Uterus (tissue), 4 donors: ENCODE results near the gene ATXN7L1. TPM values are rescaled to one million over a fixed set of nuclear protein-coding genes. Genes with fewer than 3 reads are reported as not detected.

Source experiments
- DNase-seq, 2 donors: peaks; one replicate each; pipeline ENCODE4 v3.0.0-alpha.2; 2019 to 2020
- H3K27ac ChIP-seq, 2 donors: fragments of 200-600 bp; sonication (generic); 1 replicate in 1 of 2; 2 replicates in 1 of 2; pipeline ENCODE4 v1.5.1; 2016 to 2018
- H3K27me3 ChIP-seq, 2 donors: fragments of 200-600 bp; sonication (generic); one replicate each; pipeline ENCODE4 v1.5.1; 2018 to 2019; ENCODE audit warnings: control low read depth in 1 of 2
- H3K36me3 ChIP-seq, 2 donors: fragments of 200-600 bp; sonication (generic); one replicate each; pipeline ENCODE4 v1.5.1; 2019; ENCODE audit warnings: control low read depth in 1 of 2
- H3K4me1 ChIP-seq, 2 donors: fragments of 200-600 bp; sonication (generic); one replicate each; pipeline ENCODE4 v1.5.1; 2018 to 2019; ENCODE audit warnings: control low read depth in 1 of 2
- H3K4me3 ChIP-seq, 2 donors: fragments of 200-600 bp; sonication (generic); 1 replicate in 1 of 2; 2 replicates in 1 of 2; pipeline ENCODE4 v1.5.1; 2018 to 2019; ENCODE audit warnings: mild to moderate bottlenecking in 1 of 2
- H3K9me3 ChIP-seq, 2 donors: fragments of 200-600 bp; sonication (generic); one replicate each; pipeline ENCODE4 v1.5.1; 2019; ENCODE audit warnings: control low read depth in 1 of 2
- CTCF ChIP-seq, 4 experiments: fragments of 200-600 bp in 2 of 4; fragments of 450-650 bp in 2 of 4; sonication (generic) in 2 of 4; IDR thresholded peaks; one replicate each; pipeline ENCODE4 v1.5.1; 2016 to 2019; ENCODE audit warnings: antibody characterized with exemption in 4 of 4, mild to moderate bottlenecking in 2 of 4, moderate library complexity in 1 of 4
- POLR2A ChIP-seq, 2 donors: fragments of 450-650 bp; IDR thresholded peaks; one replicate each; pipeline ENCODE4 v1.6.1; 2016; ENCODE audit warnings: antibody characterized with exemption in 2 of 2, mild to moderate bottlenecking in 1 of 2, moderate library complexity in 1 of 2
- intact Hi-C: fragments of 100-400 bp; cut with DNase I; formaldehyde crosslinking; loops from one replicate; pipeline ENCODE4 v1.15.1; 2023; ENCODE audit warnings: low total_unique reads
- total RNA-seq, 4 donors: library from RNA; depleted of rRNA in 3 of 4; stranded (reverse); fragments of >200 nt in 3 of 4; gene quantifications; one replicate each; pipeline versions ENCODE4 v1.1.0 to v1.2.4, GENCODE V29; 2014 to 2023
- donor health status: DM: yes; HTN: yes; CAD: no.

ATXN7L1 gene
- total RNA-seq, 4 donors from 2014 or later, result 4.4 to 22.4 (median 11.0) TPM

GRCh38 chr7:105876964-105877601 is 684 bp upstream of the ATXN7L1 start:
- Histone ChIP-seq H3K9me3 (no peaks in the 10 kb centered on the region), H3K36me3 (no peaks in the 10 kb centered on the region), H3K27me3 (no peaks in the 10 kb centered on the region), H3K27ac (peak overlapping the region; percentile 73 to 74), H3K4me3 (peak overlapping the region; percentile 63 to 64), H3K4me1 (no peaks in the 10 kb centered on the region)
- DNase-seq, result peak; percentile 39 to 44
- no peak for TF ChIP-seq POLR2A (IDR thresholded peaks at IDR 0.05)
- no peak for TF ChIP-seq CTCF (IDR thresholded peaks at IDR 0.05)
- intact Hi-C loops, result no loop called here

- intact Hi-C loops, result no loop called here
- no peak for DNase-seq
- Histone ChIP-seq H3K9me3 (no peaks in the 10 kb centered on the region), H3K36me3 (no peaks in the 10 kb centered on the region), H3K27me3 (no peaks in the 10 kb centered on the region), H3K4me3 (peak overlapping the region; percentile 69 to 74), H3K4me1 (no peaks in the 10 kb centered on the region), H3K27ac (peak overlapping the region; percentile 84 to 87)
- TF ChIP-seq POLR2A (IDR thresholded peaks at IDR 0.05), result no peak
- no peak for TF ChIP-seq CTCF (IDR thresholded peaks at IDR 0.05)
Measured at GRCh38 chr7:105875505-105875904, 894 bp downstream of the ATXN7L1 start.

GRCh38 chr7:105874055-105874454 is 2.3 kb downstream of the ATXN7L1 start:
- Histone ChIP-seq H3K4me1 (no peaks in the 10 kb centered on the region), H3K4me3 (no peak overlapping the region), H3K27ac (no peak overlapping the region), H3K27me3 (no peaks in the 10 kb centered on the region), H3K36me3 (no peaks in the 10 kb centered on the region), H3K9me3 (no peaks in the 10 kb centered on the region)
- no peak for DNase-seq
- intact Hi-C loops, result no loop called here
- no peak for TF ChIP-seq POLR2A (IDR thresholded peaks at IDR 0.05)
- no peak for TF ChIP-seq CTCF (IDR thresholded peaks at IDR 0.05)

GRCh38 chr7:105872491-105872890 is 3.9 kb downstream of the ATXN7L1 start:
- H3K27ac ChIP-seq, result no peak overlapping the region
- no peaks in the 10 kb centered on the region for H3K36me3 ChIP-seq
- no peak for DNase-seq
- no peaks in the 10 kb centered on the region for H3K4me1 ChIP-seq
- H3K4me3 ChIP-seq, result no peak overlapping the region
- no peaks in the 10 kb centered on the region for H3K9me3 ChIP-seq
- intact Hi-C loops, result no loop called here
- TF ChIP-seq POLR2A (IDR thresholded peaks at IDR 0.05), result no peak
- TF ChIP-seq CTCF (IDR thresholded peaks at IDR 0.05), result no peak
- H3K27me3 ChIP-seq, result no peaks in the 10 kb centered on the region

- no peak for TF ChIP-seq CTCF (IDR thresholded peaks at IDR 0.05)
- no peak for TF ChIP-seq POLR2A (IDR thresholded peaks at IDR 0.05)
- no peaks in the 10 kb centered on the region for H3K4me1 ChIP-seq
- intact Hi-C loops, result no loop called here
Measured at GRCh38 chr7:105871142-105871541, 5.3 kb downstream of the ATXN7L1 start.

More at GRCh38 chr7:105871142-105871541, 5.3 kb downstream of the ATXN7L1 start:
- no peak for DNase-seq
- H3K27ac ChIP-seq, result no peak overlapping the region
- no peaks in the 10 kb centered on the region for H3K27me3 ChIP-seq
- no peak overlapping the region for H3K4me3 ChIP-seq
- H3K36me3 ChIP-seq, result no peaks in the 10 kb centered on the region
- H3K9me3 ChIP-seq, result no peaks in the 10 kb centered on the region
